ENCODE measurements around the gene IL37. TPM values are rescaled to one million over a fixed set of nuclear protein-coding genes. Genes with fewer than 3 reads are reported as not detected.

IL37 gene
- polyA plus RNA-seq, 1 donor from 2014 or later: not detected

GRCh38 chr2:112938904-112939303 is 27.9 kb downstream of the IL37 start:
- no peak overlapping the region for H3K4me2 ChIP-seq (ENCODE audit: low read length)
- no peak overlapping the region for H3K27ac ChIP-seq (ENCODE audit: low read length)
- H3F3A ChIP-seq (ENCODE audit: insufficient read depth, low read length, poor library complexity, severe bottlenecking): no peaks in the 10 kb centered on the region
- no peaks in the 10 kb centered on the region for H3K9me3 ChIP-seq (ENCODE audit: low read length)
- no peaks in the 10 kb centered on the region for H3K36me3 ChIP-seq (ENCODE audit: insufficient read depth, low read length)
- H3K27me3 ChIP-seq (ENCODE audit: insufficient read depth, low read depth, low read length): no peaks in the 10 kb centered on the region
- no peaks in the 10 kb centered on the region for H3K9me2 ChIP-seq (ENCODE audit: insufficient read depth, low read length)
- no peaks in the 10 kb centered on the region for H3K79me2 ChIP-seq (replicated peaks; ENCODE audit: insufficient read depth, low read length)
- TF ChIP-seq TAF1 (IDR thresholded peaks at IDR 0.05; ENCODE audit: low read depth) (no peak), EP300 (conservative IDR thresholded peaks at IDR 0.05; ENCODE audit: poor library complexity, severe bottlenecking) (no peak), REST (IDR thresholded peaks at IDR 0.05; ENCODE audit: borderline replicate concordance) (no peak), EZH2 (IDR thresholded peaks at IDR 0.05; ENCODE audit: borderline replicate concordance, insufficient read depth, low read length, poor library complexity, severe bottlenecking) (no peak), CTCF (IDR thresholded peaks at IDR 0.05; ENCODE audit: poor library complexity, severe bottlenecking) (no peak), RAD21 (conservative IDR thresholded peaks at IDR 0.05) (no peak), SMC3 (conservative IDR thresholded peaks at IDR 0.05; ENCODE audit: poor library complexity) (no peak), MXI1 (conservative IDR thresholded peaks at IDR 0.05; ENCODE audit: poor library complexity, severe bottlenecking) (no peak)
- H3K4me3 ChIP-seq (ENCODE audit: low read length): no peak overlapping the region
- no peak overlapping the region for H3K9ac ChIP-seq (ENCODE audit: low read length)
- H2AFZ ChIP-seq (ENCODE audit: low read depth, low read length): no peak overlapping the region
- H4K20me1 ChIP-seq (ENCODE audit: insufficient read depth): no peaks in the 10 kb centered on the region

- Histone ChIP-seq H3K4me2 (ENCODE audit: low read length) (no peak overlapping the region), H3K9me2 (ENCODE audit: insufficient read depth, low read length) (no peaks in the 10 kb centered on the region), H3K4me3 (ENCODE audit: low read length) (no peak overlapping the region), H3K9ac (ENCODE audit: low read length) (no peak overlapping the region), H3K79me2 (replicated peaks; ENCODE audit: insufficient read depth, low read length) (no peaks in the 10 kb centered on the region), H3K27ac (ENCODE audit: low read length) (no peak overlapping the region), H3K27me3 (ENCODE audit: insufficient read depth, low read depth, low read length) (no peaks in the 10 kb centered on the region), H2AFZ (ENCODE audit: low read depth, low read length) (no peak overlapping the region), H4K20me1 (ENCODE audit: insufficient read depth) (no peaks in the 10 kb centered on the region), H3K9me3 (ENCODE audit: low read length) (no peaks in the 10 kb centered on the region), H3K36me3 (ENCODE audit: insufficient read depth, low read length) (no peaks in the 10 kb centered on the region), H3F3A (ENCODE audit: insufficient read depth, low read length, poor library complexity, severe bottlenecking) (no peaks in the 10 kb centered on the region)
- TF ChIP-seq POLR2AphosphoS5 (IDR thresholded peaks at IDR 0.05) (no peak), CTCF (IDR thresholded peaks at IDR 0.05; ENCODE audit: poor library complexity, severe bottlenecking) (no peak), EP300 (conservative IDR thresholded peaks at IDR 0.05; ENCODE audit: poor library complexity, severe bottlenecking) (no peak), RAD21 (conservative IDR thresholded peaks at IDR 0.05) (no peak), REST (IDR thresholded peaks at IDR 0.05; ENCODE audit: borderline replicate concordance) (no peak), EZH2 (IDR thresholded peaks at IDR 0.05; ENCODE audit: borderline replicate concordance, insufficient read depth, low read length, poor library complexity, severe bottlenecking) (no peak), MXI1 (conservative IDR thresholded peaks at IDR 0.05; ENCODE audit: poor library complexity, severe bottlenecking) (no peak), TAF1 (IDR thresholded peaks at IDR 0.05; ENCODE audit: low read depth) (no peak), SMC3 (conservative IDR thresholded peaks at IDR 0.05; ENCODE audit: poor library complexity) (no peak)
These were observed 28.5 kb downstream of the IL37 start for GRCh38 chr2:112939425-112939824.

Data from neural cell (in vitro differentiated cells).